GM19438 (cell line): Measurements from ENCODE around the gene SPPL3.

Source experiments
- ATAC-seq: cut with Tn5 transposase; IDR thresholded peaks from one replicate; pipeline ENCODE4 v1.9.1; 2021; ENCODE audit warnings: low read depth; ENCODE audit not compliant: unreplicated experiment

Gene SPPL3

GRCh38 chr12:120879718-120880300 lies 24.3 kb downstream of the SPPL3 start:
- no peak for ATAC-seq

- ATAC-seq = no peak
Measured at GRCh38 chr12:120879102-120879501, 25.1 kb downstream of the SPPL3 start.

GRCh38 chr12:120874547-120875245 lies 29.5 kb downstream of the SPPL3 start:
- ATAC-seq = no peak

DNA sequence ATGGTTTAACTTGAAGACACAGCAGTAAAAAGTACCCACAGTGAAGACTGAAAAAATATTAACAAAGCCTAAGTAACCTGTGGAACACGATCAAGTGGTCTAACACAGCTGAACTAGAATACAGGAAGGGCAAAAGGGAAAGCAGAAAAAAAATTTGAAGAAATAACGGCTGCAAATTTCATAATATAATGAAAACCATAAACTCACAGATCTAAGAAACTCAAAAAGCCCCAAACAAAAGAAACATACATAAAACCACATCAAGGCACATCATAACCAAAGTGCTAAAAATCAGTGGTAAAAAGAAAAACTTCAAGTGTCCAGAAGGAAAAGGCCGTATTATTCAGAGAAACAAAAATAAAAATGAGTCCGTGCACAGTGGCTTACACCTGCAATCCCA lies 30.9 kb downstream of the SPPL3 start:
- ATAC-seq = no peak

DNA sequence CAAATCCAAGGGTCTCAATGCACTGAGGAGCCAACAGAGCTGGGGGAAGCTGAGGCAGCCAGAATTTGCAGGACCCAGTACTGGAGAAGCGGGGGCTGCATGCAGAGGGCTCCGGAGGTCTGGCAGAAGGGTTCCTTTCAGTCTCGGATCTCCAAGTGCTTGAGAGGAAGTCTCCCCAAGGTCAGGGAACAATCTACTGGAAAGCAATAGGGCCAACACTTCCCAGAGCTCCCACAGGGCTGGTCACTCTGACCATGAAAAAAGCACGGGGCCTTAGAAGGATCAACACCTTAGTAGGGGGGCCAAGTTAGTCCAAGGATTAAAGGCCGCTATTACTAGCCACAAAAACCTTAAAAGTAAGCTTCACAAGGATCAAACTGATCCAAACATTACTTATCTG lies 31.7 kb downstream of the SPPL3 start:
- ATAC-seq = no peak

DNA sequence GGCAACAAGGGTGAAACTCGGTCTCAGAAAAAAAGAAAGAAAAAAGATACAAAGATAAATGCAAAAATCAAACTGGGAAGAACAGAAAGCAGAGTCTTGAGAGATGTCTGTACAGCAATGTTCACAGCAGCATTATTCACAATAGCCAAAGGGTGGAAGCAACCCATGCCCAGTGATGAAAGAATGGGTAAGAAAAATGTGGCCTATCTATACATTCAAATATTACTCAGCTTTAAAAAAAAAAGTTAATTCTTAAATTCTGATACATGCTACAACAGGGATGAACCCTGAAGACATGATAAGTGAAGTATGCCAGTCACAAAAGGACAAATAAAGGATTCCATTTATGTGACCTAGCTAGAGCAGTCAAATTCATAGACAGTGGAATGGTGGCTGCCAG lies 33.7 kb downstream of the SPPL3 start:
- ATAC-seq = no peak

DNA sequence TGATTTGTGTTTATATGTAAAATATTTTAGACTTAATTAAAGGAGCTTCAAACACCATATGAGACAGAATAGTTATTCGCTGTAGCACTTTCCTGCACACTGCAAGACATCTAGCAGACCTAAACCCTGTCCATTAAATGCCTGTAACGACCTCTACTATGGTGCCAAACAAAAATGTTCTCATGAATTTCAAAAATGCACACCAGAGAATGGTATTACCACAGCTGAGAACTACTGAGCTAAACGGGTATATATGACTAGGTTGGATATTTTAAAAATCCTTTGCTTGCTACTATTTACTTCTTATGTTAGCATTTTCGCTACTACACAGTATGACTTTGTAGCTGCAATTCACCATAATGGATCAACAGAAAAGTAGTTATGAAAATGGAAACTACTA lies 34.8 kb downstream of the SPPL3 start:
- no peak for ATAC-seq

DNA sequence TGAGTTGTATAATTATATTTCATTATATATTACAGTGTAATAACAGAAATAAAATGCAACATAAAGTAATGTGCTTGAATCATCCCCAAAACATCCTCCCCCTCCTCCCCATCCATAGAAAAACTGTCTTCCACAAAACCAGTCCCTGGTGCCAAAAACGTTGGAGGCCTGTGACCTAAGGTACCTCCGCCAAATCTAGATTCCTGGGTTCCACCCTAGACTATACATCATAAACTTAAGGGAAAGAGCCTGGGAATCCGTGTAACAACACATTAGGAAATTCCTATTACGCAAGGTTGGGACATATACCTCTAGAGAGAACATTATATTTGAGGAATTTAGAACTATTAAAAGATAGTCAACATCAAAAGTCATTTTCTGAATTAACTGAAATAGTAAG lies 38.0 kb downstream of the SPPL3 start:
- ATAC-seq = no peak

- no peak for ATAC-seq
Measured at GRCh38 chr12:120865098-120865497, 39.1 kb downstream of the SPPL3 start.

GRCh38 chr12:120862664-120863063 lies 41.5 kb downstream of the SPPL3 start:
- no peak for ATAC-seq

DNA sequence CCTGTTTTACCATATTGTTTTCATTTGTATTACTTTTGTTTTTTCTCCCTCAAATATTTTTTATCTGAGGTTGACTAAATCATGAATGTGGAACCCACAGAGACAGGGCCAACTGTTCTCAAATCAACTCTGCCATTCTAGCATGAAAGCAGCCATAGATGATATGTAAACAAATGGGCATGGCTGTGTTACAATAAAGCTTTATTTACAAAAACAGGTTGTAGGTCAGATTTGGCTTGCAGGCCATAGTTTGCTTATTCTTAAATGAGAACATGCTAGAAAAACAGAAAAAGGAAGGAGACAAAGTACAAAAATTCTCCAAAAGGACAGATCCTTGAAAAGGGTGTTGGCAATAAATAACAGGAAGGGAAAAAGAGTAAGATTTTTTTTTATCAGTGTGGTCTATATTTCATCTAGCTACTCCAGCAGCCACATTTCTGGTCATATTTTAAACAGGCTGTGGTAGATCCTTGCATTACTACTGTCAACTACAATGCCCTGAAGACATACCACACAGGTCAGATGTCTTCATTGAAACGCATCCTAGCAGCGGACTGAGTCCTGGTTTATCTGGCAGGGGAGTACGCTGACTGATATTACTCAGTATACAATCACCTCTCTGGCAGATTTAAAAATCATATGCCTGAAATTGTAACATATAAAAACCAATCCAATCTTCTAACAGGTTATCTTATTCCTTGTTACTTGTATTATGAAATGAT lies 42.9 kb downstream of the SPPL3 start:
- no peak for ATAC-seq

GRCh38 chr12:120858306-120859088 lies 45.7 kb downstream of the SPPL3 start:
- ATAC-seq = no peak

- no peak for ATAC-seq
Measured at GRCh38 chr12:120856980-120857379, 47.2 kb downstream of the SPPL3 start.

GRCh38 chr12:120855823-120856588 lies 48.2 kb downstream of the SPPL3 start:
- no peak for ATAC-seq

GRCh38 chr12:120854804-120855203 lies 49.4 kb downstream of the SPPL3 start:
- no peak for ATAC-seq

- no peak for ATAC-seq
Measured at GRCh38 chr12:120853188-120853587, 51.0 kb downstream of the SPPL3 start.

DNA sequence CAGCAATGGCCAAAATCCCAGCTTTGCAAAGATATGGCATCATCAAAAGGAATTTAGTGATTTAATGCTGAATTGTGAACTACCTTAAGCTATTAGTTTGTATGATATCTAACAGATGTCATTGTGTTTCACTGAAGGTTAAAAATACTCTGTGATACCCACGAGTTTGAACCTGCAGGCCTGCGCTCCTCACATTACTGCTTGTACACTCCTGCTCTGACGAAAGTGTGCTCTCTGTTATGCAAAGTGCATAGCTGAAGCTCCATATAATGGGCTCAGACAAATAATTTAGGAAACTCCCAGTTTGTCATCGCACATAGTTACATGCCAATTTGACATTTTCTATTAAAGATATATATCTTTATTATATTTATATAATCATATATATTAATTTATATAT lies 52.2 kb downstream of the SPPL3 start:
- no peak for ATAC-seq

- peak; percentile 57 for ATAC-seq
Measured at GRCh38 chr12:120851444-120851843, 52.7 kb downstream of the SPPL3 start.

DNA sequence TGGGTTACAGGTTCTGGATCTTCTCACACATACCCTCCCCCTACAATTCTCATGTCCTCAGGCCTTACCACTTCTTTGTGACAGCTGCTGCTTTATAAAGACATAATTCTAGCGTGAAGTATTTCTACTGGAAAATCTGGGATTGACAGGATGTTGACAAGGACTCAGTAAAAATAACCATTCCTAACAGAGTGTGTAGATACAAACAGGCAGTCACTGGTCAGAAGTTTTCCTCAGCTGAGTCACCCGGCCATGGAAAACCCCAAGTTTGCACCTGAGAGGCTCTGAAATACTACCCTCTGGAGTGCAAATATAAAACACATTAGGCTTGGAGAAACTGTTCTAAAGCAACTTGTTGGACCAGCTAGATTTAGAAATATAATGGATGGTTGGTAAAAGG lies 54.4 kb downstream of the SPPL3 start:
- ATAC-seq = no peak

DNA sequence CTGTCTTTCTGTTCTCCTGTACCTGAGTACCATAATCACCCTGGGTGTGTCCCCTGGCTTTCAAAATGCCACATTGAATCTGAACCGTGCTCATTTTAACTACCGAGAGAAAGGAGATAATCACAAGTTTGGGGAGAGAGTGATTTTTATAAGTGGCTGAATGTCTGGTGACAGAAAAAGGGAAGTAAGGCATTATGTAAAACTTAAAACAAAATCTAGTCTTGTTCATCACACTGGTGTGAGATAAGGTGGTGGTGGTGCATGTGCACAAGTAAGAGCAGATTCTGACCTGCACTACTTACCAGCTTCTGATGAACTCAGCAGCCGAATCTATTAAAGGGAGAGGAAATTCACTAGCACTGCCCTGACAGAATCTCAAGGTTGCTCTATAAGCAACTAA lies 56.3 kb downstream of the SPPL3 start:
- ATAC-seq = peak; percentile 44
